Activated gamma-delta T cell (primary cell): ENCODE results near the gene ANO1.

Experiments used
- DNase-seq: peaks from one replicate; lab custom pipeline; 2025; lab: John Stamatoyannopoulos, UW

ANO1 gene

DNA sequence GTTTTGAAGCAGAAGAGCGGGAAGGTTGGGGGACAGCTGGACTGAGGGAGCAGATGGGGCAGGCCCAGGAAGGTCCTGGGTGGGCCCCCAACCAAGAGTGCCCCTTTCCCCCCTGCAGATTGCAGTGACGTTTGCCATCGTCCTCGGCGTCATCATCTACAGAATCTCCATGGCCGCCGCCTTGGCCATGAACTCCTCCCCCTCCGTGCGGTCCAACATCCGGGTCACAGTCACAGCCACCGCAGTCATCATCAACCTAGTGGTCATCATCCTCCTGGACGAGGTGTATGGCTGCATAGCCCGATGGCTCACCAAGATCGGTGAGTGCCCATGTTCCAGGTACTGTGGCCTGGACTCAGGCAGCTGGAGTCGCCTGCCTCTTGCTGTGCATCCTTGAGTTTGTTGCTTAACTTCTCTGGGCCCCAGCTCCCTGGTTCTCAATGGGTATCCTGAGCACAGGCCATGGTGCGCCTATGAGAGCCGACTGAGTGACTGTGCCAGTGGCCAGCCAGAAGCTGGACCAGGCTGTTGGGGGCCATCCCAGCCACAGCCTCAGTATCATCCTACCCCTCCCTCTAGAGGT, 83.0 kb downstream of the ANO1 start:
- DNase-seq = no peak

DNA sequence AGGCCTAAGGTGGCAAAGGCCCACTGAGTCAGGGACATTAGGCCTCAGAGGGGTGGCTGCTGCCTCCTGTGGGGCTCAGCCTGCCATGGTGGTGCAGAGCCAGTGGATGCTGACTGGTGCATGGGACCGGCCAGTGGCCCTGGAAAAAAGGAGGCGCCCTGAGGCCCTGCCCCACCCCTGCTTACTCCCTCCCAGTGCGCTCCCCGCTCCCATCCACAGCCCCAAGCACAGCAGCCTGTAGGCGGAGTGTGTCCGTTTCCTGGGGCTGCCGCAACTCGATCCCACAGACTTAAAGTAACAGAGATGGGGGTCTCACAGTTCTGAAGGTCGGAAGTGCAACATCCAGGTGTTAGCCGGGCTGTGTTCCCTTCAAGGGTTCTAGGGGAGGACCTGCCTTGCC, 86.6 kb downstream of the ANO1 start:
- DNase-seq = no peak

DNA sequence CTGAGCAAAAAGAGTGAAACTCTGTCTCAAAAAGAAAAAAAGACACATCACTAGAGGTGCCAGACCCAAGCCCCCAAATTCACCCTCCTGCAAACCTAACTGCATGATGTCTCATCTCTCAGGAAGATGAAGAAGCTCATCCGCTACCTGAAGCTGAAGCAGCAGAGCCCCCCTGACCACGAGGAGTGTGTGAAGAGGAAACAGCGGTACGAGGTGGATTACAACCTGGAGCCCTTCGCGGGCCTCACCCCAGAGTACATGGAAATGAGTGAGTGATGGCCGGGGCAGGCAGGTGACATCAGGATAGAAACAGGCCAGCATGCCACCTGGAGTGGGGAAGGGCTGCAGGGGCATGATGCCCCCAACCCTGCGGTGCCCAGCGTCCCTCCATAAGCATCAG, 89.0 kb downstream of the ANO1 start:
- DNase-seq = no peak

DNA sequence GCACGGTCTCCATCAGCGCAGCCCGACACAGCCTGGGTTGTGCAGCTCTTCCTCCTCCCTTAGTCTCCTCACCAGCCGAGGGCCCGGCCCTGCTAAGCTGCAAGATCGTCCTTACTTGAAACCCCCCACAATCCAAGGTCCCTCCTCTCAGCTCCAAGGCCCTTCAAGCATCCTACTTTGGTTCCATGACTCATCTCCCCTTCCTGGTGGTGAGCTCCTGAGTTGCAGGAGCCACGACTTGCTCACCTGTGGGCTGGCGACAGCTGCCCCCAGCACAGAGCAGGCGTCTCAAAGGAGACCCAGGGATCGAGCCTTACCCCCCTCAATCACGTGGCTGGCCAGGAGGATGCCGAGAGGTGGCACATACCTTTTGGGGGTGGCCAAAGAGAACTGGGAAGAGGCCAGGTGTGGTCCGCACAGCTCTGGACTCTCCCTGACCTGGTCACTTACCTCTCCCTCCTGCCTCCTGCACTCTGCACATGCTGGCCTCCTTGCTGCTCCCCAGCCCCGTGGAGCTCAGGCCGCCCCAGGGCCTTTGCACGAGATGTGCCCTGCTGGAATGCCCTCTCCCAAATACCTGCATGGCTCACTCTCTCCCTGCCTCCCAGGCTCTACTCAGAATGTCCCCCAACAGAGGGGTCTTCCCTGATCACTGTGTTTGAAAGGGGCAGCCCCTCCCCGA, 89.7 kb downstream of the ANO1 start:
- no peak for DNase-seq

DNA sequence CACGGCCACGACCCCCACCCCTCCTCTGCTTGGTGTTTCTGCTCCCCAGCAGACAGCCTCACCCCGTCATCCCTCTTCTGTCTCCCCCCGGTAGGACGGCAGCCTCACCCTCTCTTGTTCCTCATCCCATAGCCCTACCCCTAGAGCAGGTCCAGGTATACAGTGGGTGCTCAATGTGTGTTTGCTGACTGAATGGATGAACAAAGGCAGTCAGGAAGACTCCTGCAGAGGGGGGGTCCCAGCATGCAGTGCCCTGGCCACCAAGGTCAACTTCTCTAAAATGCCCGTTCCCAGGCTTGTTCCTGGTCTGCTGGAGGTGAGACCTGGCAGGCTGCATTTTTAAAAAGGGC, 90.3 kb downstream of the ANO1 start:
- DNase-seq = no peak

DNA sequence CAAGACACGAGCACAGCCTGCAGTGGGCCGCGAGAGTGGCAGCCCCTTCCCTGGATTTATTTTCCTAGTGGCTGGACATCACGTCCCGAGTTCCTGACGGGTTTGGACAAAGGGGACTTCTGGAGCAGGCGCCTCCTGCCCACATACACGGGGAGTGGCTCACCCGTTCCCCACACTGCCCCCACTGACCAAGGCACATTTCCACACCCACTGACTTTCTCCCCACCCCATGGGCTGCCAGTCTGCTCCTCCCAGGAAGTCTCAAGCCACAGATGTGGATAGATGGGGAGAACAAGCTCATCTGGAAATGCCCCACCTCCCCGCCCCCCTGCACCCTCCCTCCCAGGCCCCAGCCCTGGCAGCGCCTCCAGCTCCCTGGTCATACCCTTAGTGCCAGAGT, 91.0 kb downstream of the ANO1 start:
- no peak for DNase-seq

DNA sequence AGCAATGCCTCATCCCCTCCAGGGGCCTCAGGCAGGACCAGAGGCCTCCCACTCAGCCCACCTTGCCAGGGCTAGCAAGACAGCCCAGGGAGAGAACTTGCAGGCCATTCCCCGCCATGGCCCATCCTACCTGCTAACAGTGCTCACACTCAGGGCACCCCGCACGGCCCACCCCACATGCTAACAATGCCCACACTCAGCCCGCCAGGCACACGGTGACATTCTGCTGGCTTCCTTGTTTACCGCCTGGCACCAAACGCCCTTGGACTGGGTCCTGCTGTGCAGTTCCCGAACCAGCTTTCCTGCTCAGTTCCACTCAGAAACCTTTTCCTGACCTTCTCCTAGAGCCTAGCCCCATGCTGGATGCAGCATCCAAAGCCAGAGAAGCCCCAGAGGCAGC, 91.5 kb downstream of the ANO1 start:
- DNase-seq = no peak

DNA sequence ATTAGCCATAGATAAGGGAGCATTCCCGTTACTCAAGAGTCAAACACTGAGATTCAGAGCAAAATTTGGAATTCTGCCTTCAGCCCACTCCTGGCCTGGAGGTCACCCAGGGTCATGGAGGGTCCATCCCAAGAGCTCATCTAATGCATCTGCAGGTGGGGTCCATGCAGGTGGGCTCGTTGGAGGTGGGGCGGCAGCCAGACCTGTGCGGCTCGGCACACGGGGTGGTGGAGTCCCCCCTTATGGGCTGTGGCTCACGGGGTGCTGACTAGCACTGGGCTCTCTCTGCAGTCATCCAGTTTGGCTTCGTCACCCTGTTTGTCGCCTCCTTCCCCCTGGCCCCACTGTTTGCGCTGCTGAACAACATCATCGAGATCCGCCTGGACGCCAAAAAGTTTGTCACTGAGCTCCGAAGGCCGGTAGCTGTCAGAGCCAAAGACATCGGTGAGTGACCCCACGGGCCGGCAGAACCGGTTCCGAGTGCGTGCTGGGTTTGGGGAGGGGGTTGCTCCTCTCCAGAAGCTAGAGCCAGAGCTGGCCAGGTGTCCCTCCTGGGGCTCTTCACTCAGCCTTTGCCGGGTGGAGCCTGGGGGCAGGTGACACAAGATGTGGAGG, 92.6 kb downstream of the ANO1 start:
- DNase-seq = no peak

DNA sequence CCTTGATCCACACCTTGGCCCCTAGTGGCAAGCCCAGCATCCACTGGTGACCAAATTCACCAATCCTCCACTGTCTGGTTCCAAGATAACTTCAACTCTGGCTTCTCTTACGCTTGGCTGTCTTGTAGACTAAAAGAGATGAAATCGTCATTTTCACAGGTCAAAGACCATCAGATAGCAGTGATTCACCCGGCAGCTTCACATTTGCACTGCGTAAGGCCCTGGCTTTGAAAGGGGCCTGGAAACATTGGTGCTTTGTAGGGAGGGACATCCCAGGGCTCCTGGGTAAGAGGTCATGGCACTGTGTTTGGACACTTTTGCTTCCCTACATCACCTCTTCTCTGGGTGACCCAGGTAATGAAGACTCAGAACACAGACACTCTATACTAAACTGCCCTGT, 94.9 kb downstream of the ANO1 start:
- no peak for DNase-seq

DNA sequence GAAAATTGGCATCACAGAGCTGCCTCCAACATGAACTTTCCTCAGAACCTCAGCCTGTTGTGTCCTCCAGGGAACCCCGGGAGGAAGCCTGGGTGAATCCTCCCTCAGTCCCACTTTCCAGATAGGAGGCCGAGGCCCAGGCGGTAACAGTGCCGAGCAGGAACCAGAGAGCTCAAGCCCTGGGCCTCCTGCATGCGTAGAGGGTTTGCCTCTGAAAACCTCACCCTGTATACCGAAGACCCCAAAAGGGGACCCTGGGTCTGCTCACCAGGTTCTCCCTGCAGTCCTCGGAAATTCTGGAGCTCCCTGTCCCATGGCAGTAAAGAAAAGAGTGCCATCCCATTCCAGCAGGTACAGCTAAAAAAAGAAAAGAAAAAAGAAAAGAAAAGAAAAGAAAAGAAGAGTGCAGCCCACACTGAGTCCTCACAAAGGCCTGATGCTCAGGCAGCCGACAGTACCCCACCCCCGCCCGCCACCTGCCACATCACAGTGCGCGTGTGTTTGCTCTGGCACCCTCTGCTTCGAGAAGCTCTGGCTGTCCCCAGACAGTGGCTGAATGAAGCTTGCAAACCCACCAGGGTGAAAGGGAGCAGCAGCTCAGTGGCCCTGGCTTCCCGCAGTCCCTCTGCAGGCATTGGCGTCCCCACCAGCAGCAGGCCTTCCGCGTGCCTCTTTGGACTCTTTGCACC, 96.6 kb downstream of the ANO1 start:
- DNase-seq = no peak

DNA sequence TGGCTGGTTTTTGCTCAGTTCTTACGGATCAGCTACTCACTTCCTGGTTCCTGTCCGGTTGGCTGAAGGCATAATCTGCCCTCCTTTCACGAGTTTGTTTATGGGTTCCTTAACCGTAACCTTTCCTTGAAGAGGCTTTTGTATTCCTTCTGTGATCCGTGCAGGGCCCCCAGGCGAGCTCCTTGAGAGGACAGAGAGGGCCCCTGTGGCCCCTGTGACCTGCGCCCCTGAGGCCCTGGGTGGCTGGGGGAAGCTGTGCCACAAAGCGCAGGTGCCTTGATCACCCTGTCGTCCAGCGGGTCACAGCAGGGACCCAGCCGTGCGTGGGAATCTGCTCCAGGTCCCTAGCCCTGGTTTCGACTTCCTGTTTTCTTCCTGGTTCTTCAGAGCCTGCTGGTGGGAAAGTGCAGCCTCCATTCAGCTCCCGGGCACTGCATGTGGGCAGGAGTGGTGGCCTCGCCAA, 97.2 kb downstream of the ANO1 start:
- no peak for DNase-seq

DNA sequence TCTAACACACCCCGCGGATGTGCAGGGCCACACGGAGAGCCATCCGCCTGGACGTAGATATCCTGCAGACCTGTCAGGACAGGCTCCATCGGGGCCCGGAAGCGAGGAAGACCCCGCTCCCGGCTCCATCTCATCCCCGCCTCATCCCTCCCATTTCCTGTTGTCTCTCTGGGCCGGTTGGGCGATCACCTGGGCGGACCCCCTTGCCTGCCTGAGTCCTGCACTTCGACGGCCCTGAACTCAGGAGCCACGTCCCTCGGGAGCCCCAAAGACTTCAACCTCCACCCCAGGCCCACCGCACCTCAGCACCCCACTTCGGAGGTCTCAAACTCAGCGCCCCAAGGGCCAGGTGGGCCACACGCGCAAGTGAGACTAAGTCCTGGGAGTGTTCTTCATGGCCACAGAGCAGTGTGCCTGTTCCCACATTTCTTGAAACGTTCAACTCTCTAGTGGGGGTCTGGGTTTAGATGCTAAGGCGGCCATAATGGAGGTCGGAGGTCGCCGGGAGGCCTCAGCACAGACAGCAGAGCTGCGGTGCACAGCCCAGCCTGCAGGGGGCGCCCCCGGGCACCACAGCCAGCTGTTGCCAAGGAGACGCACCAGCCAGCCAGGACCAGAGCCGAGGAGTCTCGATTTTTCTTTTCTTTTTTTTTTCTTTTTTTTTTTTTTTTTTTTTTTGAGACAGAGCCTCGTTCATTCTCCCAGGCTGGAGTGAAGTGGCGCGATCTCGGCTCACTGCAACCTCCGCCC, 99.0 kb downstream of the ANO1 start:
- no peak for DNase-seq

DNA sequence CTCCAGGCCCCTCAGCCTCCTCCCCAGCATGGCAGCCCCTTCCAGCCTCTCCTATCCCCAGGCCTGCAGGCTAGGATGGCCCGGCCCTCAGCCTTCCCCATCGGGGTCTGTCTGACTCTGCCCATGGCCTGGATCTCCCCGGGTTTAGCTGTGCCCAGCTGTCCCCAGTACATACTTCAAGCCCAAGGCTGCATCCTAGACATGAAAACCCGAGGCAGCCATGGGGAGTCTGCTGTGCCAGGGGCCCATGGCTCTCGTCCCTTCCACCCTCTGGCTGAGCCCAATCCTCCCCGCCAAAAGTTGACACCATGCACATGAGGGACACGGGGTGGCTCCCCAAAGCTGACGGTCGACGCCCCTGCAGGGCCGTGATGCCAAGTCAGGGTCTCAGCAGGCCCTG, 102.8 kb downstream of the ANO1 start:
- no peak for DNase-seq

DNA sequence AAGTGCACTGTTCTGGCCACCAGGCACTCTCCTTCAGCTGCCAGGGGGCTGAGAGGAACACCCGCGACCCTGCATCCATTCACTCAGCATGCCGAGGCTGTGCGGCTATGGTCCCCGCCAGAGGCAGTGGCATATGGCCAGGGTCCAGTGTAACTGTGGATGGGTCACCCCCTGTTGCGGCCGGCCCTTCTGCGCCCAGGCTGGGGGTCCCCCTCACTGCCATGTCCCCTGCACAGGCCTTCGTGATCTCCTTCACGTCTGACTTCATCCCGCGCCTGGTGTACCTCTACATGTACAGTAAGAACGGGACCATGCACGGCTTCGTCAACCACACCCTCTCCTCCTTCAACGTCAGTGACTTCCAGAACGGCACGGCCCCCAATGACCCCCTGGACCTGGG, 104.1 kb downstream of the ANO1 start:
- no peak for DNase-seq

DNA sequence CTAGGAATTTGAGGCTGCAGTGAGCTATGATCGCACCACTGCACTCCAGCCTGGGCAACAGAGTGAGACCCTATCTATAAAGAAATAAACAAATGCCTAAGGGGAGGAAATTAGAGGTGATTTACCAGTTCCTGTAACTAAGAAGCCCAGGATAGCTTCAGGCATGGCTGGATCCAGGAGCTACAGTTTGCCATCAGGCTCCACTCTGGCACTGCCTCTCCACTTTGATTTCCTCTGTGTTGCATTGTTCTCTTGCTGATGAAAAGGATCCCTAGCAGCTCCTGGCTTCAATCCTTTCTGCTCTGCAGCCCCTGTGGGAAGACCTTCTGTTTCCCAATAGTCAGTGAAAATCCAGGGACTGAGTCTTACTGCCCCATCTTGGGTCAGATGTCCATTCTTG, 104.9 kb downstream of the ANO1 start:
- DNase-seq = no peak

DNA sequence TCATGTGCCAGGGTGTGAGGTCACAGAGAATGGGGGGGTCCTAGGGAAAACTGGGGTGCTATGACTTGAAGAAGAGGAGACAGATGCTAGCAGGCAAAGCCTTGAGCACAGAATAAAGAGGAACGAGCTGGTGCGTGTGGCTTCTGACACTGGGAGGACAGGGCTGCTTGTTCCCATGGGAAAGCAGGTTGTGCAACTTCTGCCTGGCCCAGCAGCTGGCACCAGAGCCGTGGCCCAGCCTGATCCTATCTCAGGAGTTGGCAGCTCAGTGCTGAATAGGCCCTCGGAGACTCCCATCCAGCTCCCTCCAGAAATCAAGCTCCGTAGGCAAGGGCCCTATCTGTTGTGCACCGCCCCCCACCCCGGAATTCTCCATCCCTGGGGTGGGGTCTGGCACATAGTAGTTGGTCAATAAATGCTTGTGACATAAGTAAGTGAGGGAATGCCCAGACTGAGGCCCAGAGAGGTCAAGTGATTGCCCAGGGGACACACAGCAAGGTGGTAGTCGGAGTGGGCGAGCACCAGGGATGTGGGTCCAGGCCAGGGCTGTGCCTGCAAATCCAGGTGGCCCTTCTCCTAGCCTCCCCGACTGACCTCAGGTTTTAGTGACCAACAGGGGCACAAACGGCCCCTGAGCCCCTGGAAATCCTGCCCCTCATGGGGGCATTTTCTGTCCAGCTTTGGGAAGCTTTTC, 105.5 kb downstream of the ANO1 start:
- DNase-seq = no peak

DNA sequence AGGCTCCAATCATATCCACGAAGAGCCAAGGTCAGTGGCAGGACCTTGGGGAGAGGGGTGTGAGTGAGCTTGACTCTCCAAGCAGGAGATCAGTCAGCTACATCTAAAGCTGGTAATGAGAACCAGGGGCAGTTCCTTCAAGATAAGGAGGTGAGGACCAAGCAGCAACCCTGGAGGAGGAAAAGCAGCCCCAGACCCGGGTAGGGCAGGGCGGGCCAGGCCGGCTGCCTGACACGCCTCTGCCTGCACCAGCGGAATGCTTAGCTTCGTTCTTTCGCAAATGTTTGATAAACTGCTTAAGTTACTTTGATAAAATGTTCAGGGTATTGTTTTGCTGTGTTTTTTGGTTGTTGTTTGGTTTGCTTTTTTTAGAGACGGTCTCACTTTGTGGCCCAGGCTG, 106.3 kb downstream of the ANO1 start:
- DNase-seq = no peak

DNA sequence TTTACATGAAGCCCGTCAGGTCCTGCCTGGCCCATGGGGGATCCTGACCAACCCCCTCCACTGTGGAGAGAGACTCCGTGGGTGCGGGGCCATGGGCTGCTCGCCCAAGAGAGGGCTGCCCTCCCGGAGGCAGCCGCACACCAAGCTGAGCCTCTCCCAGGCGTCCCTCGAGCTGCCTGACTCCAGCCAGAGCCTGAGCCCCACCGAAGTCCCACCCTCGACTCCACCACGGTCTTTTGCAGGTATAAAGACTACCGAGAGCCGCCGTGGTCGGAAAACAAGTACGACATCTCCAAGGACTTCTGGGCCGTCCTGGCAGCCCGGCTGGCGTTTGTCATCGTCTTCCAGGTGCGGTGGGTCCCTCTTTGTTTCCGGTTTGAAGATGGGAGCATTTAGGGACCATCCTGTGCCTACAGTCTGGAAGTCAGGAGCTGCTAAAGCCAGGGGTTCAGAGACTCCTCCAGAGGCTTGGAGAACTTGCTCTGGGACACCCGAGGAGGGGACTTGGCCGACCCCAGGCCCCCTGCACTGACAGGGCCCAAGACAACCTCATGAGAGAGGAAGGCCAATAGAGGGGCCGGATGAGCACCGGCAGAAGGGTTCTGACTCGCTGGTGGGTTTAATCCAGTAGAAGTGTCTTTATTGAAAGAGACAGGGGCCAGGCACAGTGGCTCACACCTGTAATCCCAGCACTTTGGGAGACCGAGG, 107.4 kb downstream of the ANO1 start:
- no peak for DNase-seq

DNA sequence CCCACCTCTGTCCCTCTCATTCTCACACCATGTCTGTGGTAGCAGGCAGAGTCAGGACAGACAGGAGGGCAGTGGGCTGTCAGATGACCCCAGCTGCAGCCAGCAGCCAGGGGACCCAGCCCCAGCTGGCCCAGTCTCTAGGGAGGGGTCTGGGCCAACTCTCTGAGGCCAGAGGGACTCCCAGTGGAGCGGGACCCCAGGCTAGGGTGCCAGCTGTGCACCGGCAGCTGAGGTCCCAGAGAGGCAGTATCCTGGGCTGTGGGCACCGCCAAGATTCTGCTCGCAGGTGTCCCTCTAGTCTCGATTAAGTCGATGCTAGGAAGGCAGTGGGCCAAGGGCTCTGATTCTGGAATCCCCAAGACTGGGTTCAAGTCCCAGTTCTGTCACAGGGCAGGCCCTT, 108.3 kb downstream of the ANO1 start:
- no peak for DNase-seq

DNA sequence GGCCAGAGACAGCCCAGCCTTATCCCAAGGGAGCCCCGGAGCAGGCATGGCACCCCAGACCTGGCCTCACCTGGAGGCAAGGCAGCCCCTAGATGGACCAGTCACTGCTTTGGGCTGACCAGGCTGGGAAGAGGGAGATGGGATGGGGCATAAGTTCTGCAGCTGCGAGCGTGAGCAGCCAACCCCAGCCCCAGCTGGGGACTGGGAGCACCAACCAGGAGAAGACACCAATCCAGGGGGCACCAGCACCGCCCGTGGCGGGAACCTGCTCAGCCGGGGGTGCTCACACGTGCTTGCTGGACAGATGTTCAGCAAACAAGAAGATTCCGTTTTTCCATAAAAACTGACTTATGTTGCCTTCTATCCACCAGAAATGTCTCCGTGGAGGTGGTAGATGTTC, 108.8 kb downstream of the ANO1 start:
- no peak for DNase-seq

DNA sequence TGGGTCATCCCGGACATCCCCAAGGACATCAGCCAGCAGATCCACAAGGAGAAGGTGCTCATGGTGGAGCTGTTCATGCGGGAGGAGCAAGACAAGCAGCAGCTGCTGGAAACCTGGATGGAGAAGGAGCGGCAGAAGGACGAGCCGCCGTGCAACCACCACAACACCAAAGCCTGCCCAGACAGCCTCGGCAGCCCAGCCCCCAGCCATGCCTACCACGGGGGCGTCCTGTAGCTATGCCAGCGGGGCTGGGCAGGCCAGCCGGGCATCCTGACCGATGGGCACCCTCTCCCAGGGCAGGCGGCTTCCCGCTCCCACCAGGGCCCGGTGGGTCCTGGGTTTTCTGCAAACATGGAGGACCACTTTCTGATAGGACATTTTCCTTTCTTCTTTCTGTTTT, 109.7 kb downstream of the ANO1 start:
- DNase-seq = no peak
